Measurements from ENCODE around the gene YTHDF2.

The YTHDF2 gene

GRCh38 chr1:28716336-28716735 is 20.4 kb upstream of the YTHDF2 start (continued):
- TF ChIP-seq PRDM10 (tag by site-specific recombination; IDR thresholded peaks at IDR 0.05): no peak
- TF ChIP-seq ZNF184 (tag by site-specific recombination; IDR thresholded peaks at IDR 0.05): no peak

- Histone ChIP-seq H3K36me3 (ENCODE audit: control insufficient read depth in 2 of 2, insufficient read depth in 1 of 2, low read length in 2 of 2) (peaks cover 0 to 20% of the 10 kb centered on the region in 2 experiments; a peak in 1 of 3 replicates), H3K9me3 (ENCODE audit: control insufficient read depth, insufficient read depth, low read depth, low read length) (no peaks in the 10 kb centered on the region), H3K27ac (ENCODE audit: extremely low read depth, low read depth, low read length) (no peak overlapping the region), H3K4me1 (ENCODE audit: control insufficient read depth, insufficient read depth, low read length) (no peaks in the 10 kb centered on the region), H3K4me3 (ENCODE audit: low read depth, low read length) (no peak overlapping the region)
- no peak for TF ChIP-seq ZNF302 (tag by site-specific recombination; IDR thresholded peaks at IDR 0.05; ENCODE audit: low read depth)
- no peak for TF ChIP-seq KLF1 (tag by site-specific recombination; IDR thresholded peaks at IDR 0.05)
- no peak for TF ChIP-seq ZNF600 (tag by site-specific recombination; IDR thresholded peaks at IDR 0.05)
- TF ChIP-seq ZNF433 (tag by site-specific recombination; IDR thresholded peaks at IDR 0.05; ENCODE audit: low read depth): no peak
- no peak for TF ChIP-seq PRDM1 (tag by site-specific recombination; IDR thresholded peaks at IDR 0.05)
- TF ChIP-seq HIC1 (tag by site-specific recombination; IDR thresholded peaks at IDR 0.05): no peak
- TF ChIP-seq ZBTB6 (tag by site-specific recombination; IDR thresholded peaks at IDR 0.05): no peak
- TF ChIP-seq ZNF785 (tag by site-specific recombination; IDR thresholded peaks at IDR 0.05): no peak
- no peak for TF ChIP-seq ZBTB44 (tag by site-specific recombination; IDR thresholded peaks at IDR 0.05)
- TF ChIP-seq ZEB2 (tag by site-specific recombination; IDR thresholded peaks at IDR 0.05): no peak
- TF ChIP-seq ZNF670 (tag by site-specific recombination; IDR thresholded peaks at IDR 0.05; ENCODE audit: low read depth): no peak
- TF ChIP-seq ZNF221 (tag by site-specific recombination; IDR thresholded peaks at IDR 0.05; ENCODE audit: borderline replicate concordance): no peak
- TF ChIP-seq ZBTB20 (tag by site-specific recombination; IDR thresholded peaks at IDR 0.05): no peak
- TF ChIP-seq ZNF513 (tag by site-specific recombination; IDR thresholded peaks at IDR 0.05): no peak
- TF ChIP-seq ELK4 (IDR thresholded peaks at IDR 0.05; ENCODE audit: borderline replicate concordance, low read depth, low read length): no peak
- no peak for TF ChIP-seq MYNN (tag by site-specific recombination; IDR thresholded peaks at IDR 0.05; ENCODE audit: borderline replicate concordance)
- no peak for TF ChIP-seq KLF7 (tag by site-specific recombination; IDR thresholded peaks at IDR 0.05; ENCODE audit: borderline replicate concordance)
- TF ChIP-seq SCRT1 (tag by site-specific recombination; IDR thresholded peaks at IDR 0.05; ENCODE audit: borderline replicate concordance): no peak
- no peak for TF ChIP-seq ZNF626 (tag by site-specific recombination; IDR thresholded peaks at IDR 0.05)
- POLR2A ChIA-PET: interaction anchor here (1.2 kb wide), 1 partner anchor 70 kb away, joined by 3 read pairs; the partner anchor contains the start of gene RNU11
- CTCF ChIA-PET: interaction anchor here (0.7 to 1.3 kb wide), 6 partner anchors 16 to 159 kb away, joined by 3 to 4 read pairs (median 3); partner anchors contain the start of gene YTHDF2
These were observed 18.6 kb upstream of the YTHDF2 start for GRCh38 chr1:28718166-28718565.
